ENCODE data around the gene AKR1C2. TPM values are rescaled to one million over a fixed set of nuclear protein-coding genes. Genes with fewer than 3 reads are reported as not detected.
"Not testable (repeated sequence)": the region's sequence is repeated elsewhere in the genome, so short reads cannot be mapped to it uniquely, and the experiment has no call there.

Gene AKR1C2
- polyA plus RNA-seq, 1 donor, result 10.2 TPM

DNA sequence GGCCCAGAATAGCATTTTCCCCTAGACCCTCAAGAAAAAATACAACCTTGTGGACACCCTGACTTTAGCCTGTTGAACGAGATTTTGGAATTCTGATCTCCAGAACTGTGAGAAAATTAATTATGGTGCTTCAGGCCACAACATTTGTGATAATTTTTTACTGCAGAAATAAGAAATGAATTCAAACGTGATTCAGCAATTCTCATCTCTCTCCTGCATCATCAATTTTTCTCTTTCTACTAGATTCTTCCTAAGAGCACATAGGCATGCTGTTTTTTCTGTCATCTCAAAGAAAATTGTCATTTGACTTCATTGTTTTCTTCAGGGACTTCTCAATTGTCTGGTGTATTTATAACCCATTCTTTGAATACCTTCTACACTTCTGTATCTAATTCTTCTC lies 8.9 kb upstream of the AKR1C2 start:
- no peaks in the 10 kb centered on the region for H3K9me3 ChIP-seq (ENCODE audit: control insufficient read depth, low read depth, low read length)
- H3K4me1 ChIP-seq (ENCODE audit: control insufficient read depth, insufficient read depth, low read length), result no peaks in the 10 kb centered on the region
- no peak overlapping the region for H3K27ac ChIP-seq (ENCODE audit: low read length)
- WGBS (ENCODE audit: insufficient coverage, low lambda C conversion rate), result 85% methylated on average over 1 of the region's 2 CpGs
- H3K36me3 ChIP-seq (ENCODE audit: control insufficient read depth, insufficient read depth, low read length), result no peaks in the 10 kb centered on the region
- H3K4me3 ChIP-seq (ENCODE audit: low read length), result no peak overlapping the region
- no peaks in the 10 kb centered on the region for H3K27me3 ChIP-seq (ENCODE audit: control insufficient read depth, insufficient read depth, low read length)
- no peak for DNase-seq

DNA sequence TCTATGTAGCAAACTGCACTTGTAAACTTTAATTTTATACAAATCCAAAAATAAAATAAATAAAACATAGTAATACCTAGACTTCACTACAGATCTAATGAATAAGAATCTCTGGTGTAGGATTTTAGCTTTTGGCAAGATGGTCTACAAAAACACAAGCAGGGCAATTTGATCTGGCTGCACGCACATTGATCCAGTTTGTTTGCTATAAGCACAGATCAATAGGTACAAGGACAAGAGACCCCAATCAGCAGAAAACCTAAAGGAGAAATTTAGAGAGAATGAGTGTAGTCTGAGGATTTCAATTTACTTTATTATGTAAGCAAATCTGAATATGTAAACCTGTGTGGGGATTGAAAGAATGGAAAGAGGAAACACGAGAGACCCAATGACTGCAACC lies 7.7 kb upstream of the AKR1C2 start:
- not testable (repeated sequence) for H3K27me3 ChIP-seq (ENCODE audit: control insufficient read depth, insufficient read depth, low read length); H3K27ac ChIP-seq (ENCODE audit: low read length); DNase-seq; H3K4me3 ChIP-seq (ENCODE audit: low read length); H3K36me3 ChIP-seq (ENCODE audit: control insufficient read depth, insufficient read depth, low read length); H3K4me1 ChIP-seq (ENCODE audit: control insufficient read depth, insufficient read depth, low read length); H3K9me3 ChIP-seq (ENCODE audit: control insufficient read depth, low read depth, low read length)
- 100% methylated on average over 1 of the region's 2 CpGs for WGBS (ENCODE audit: insufficient coverage, low lambda C conversion rate)

DNA sequence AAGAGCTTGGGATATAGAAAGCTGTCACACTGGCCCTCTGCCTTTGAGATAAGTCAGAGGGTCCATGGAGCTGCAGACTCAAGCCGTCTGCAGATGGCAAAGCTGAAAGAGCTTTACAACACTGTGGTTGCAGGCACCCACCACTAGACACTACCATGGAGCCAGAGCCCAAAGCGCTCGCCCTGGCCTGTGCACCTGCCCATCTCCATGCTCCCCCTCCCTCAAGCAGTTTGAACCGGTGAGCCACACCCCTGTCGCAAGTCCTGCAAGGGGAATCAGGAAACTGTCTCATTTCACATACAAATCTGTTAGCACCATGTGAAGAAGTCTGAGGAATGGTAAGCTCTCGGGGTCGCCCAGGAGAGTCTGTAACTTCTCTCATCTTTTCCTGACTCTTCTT lies 6.4 kb upstream of the AKR1C2 start:
- H3K27me3 ChIP-seq (ENCODE audit: control insufficient read depth, insufficient read depth, low read length); H3K27ac ChIP-seq (ENCODE audit: low read length); H3K4me3 ChIP-seq (ENCODE audit: low read length); H3K4me1 ChIP-seq (ENCODE audit: control insufficient read depth, insufficient read depth, low read length); H3K36me3 ChIP-seq (ENCODE audit: control insufficient read depth, insufficient read depth, low read length); H3K9me3 ChIP-seq (ENCODE audit: control insufficient read depth, low read depth, low read length); DNase-seq: not testable (repeated sequence)
- WGBS (ENCODE audit: insufficient coverage, low lambda C conversion rate), result no CpG with 5 or more reads among the region's 7 CpGs

DNA sequence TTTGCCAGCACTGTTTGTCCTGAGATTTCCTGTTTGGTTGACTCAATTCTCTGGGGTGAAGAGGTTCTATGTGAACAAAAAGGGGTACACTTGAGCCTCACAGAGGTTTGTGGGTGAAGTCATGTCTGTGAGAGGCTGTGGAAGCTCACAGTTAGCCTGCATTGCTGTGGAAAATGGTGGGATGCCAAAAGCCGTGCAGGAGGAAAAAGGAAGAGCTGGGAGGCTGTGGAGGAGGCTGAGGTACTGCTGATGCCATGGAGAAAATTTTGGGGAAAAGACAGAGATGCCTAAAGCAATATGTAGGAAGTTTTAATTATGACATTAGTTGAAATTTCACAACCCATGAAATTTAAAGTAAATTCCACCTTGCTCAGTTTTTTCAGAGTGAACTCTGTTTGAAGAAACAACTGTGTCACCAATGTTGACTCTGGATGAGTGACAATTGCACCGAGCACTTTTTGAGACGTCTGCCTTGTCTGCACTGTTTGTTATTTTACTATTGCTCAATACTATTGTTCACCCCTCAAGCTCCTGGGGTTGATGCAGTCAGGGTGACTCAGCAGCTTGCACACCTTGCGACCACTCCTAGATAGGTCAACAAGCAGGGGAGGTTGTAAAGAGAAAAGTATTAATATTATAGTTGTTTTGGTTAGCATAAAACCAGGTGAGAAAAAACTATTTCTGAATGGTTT lies 5.3 kb upstream of the AKR1C2 start:
- H3K36me3 ChIP-seq (ENCODE audit: control insufficient read depth, insufficient read depth, low read length); DNase-seq; H3K27ac ChIP-seq (ENCODE audit: low read length); H3K9me3 ChIP-seq (ENCODE audit: control insufficient read depth, low read depth, low read length); H3K4me1 ChIP-seq (ENCODE audit: control insufficient read depth, insufficient read depth, low read length); H3K27me3 ChIP-seq (ENCODE audit: control insufficient read depth, insufficient read depth, low read length); H3K4me3 ChIP-seq (ENCODE audit: low read length): not testable (repeated sequence)
- no CpG with 5 or more reads among the region's 4 CpGs for WGBS (ENCODE audit: insufficient coverage, low lambda C conversion rate)

DNA sequence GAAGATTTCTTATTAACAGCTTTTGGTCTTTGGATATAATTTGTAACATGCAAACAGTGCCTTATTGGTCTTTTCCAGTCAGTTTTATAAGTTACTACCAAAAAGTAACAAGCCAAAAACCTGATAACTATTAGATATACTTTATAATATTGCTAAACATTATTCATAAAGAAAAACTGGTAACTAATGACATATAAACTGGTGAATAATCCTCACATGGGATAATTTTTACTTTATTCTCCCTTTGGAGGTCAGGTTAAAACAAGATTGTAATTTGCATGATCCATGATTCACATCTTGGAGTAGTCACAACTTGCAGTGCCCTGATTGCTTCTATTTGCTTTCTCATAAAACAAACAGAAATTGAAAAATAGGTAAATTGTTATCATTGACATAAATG lies 844 bp upstream of the AKR1C2 start:
- H3K4me1 ChIP-seq (ENCODE audit: control insufficient read depth, insufficient read depth, low read length); H3K27me3 ChIP-seq (ENCODE audit: control insufficient read depth, insufficient read depth, low read length); H3K4me3 ChIP-seq (ENCODE audit: low read length); DNase-seq; H3K36me3 ChIP-seq (ENCODE audit: control insufficient read depth, insufficient read depth, low read length); H3K27ac ChIP-seq (ENCODE audit: low read length); H3K9me3 ChIP-seq (ENCODE audit: control insufficient read depth, low read depth, low read length): not testable (repeated sequence)

DNA sequence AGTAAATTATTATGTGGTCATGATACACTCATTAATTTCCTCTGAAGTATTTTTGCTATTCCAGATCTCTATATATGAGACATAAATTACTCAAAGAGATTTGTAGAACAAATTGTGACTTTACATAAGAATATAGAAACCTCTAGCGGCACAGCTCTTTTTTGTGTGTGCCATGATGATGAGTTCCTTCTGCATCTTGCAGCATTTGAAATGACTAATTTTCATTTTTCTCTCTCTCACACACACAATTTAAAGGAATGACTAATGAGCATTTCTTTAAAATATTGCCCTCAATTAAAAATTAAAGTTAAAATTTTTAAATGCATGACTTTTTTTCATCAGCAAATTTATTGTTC lies 351 bp upstream of the AKR1C2 start:
- not testable (repeated sequence) for H3K27me3 ChIP-seq (ENCODE audit: control insufficient read depth, insufficient read depth, low read length); H3K4me1 ChIP-seq (ENCODE audit: control insufficient read depth, insufficient read depth, low read length); H3K27ac ChIP-seq (ENCODE audit: low read length); H3K36me3 ChIP-seq (ENCODE audit: control insufficient read depth, insufficient read depth, low read length); DNase-seq; H3K9me3 ChIP-seq (ENCODE audit: control insufficient read depth, low read depth, low read length); H3K4me3 ChIP-seq (ENCODE audit: low read length)
- no CpG with 5 or more reads among the region's 1 CpG for WGBS (ENCODE audit: insufficient coverage, low lambda C conversion rate)

DNA sequence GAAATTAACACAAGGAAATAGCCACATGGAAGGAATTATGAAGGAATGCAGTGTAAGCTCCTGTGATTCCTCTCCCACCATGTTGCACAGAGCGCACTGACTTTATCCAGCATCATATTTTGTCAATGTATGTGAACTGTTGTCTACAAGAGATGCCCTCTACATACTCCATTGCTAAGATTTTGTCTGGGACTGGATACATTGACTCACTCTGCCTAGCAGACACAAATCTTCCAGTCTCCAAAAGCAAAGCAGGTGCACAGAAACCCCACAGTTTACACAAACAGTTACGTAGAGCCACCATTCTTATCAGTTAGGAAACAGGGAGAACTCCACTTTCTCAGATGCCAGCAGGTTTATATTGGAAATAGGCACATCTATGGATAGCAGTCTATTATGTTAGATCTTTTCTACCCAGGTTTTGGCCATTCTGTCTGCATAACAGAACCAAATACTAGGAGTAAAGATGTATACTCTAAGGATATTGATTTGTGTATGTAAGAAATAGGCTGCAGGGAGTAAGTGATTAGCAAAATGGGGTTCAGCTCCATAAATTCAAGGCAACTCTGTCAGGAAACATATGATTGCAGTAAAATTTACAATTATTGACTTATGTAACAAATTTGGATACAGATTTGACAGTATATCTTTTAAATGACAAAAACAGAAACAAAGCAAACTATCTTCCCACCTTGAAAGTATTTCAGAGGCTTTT lies 1.5 kb downstream of the AKR1C2 start:
- Histone ChIP-seq H3K4me3 (ENCODE audit: low read length) (no peak overlapping the region), H3K9me3 (ENCODE audit: control insufficient read depth, low read depth, low read length) (no peaks in the 10 kb centered on the region), H3K27me3 (ENCODE audit: control insufficient read depth, insufficient read depth, low read length) (no peaks in the 10 kb centered on the region), H3K27ac (ENCODE audit: low read length) (no peak overlapping the region), H3K36me3 (ENCODE audit: control insufficient read depth, insufficient read depth, low read length) (no peaks in the 10 kb centered on the region), H3K4me1 (ENCODE audit: control insufficient read depth, insufficient read depth, low read length) (no peaks in the 10 kb centered on the region)
- WGBS (ENCODE audit: insufficient coverage, low lambda C conversion rate), result 100% methylated on average over 1 of the region's 2 CpGs
- DNase-seq, result no peak

DNA sequence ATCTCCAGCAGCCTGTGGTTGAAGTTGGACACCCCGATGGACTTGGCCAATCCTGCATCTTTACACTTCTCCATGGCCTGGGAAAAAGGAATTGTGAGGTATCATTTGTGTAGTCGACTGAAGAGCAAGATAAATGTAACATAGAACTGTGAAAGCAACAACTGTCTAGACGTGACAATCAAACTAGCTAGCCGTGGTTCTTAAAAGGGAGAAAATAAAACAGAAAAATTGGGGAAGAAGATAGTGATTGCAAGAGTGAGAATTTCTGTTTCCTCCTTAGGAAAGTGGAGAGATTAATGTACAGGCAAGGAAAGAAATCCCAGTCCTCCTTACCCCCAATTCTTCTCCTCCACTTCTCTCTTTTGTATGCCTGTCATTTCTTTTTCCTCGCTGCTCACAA lies 5.0 kb downstream of the AKR1C2 start:
- H3K9me3 ChIP-seq (ENCODE audit: control insufficient read depth, low read depth, low read length), result no peaks in the 10 kb centered on the region
- DNase-seq, result no peak
- no peak overlapping the region for H3K4me3 ChIP-seq (ENCODE audit: low read length)
- no peaks in the 10 kb centered on the region for H3K36me3 ChIP-seq (ENCODE audit: control insufficient read depth, insufficient read depth, low read length)
- H3K4me1 ChIP-seq (ENCODE audit: control insufficient read depth, insufficient read depth, low read length), result no peaks in the 10 kb centered on the region
- WGBS (ENCODE audit: insufficient coverage, low lambda C conversion rate), result 92% methylated on average over 2 of the region's 5 CpGs
- H3K27ac ChIP-seq (ENCODE audit: low read length), result no peak overlapping the region
- no peaks in the 10 kb centered on the region for H3K27me3 ChIP-seq (ENCODE audit: control insufficient read depth, insufficient read depth, low read length)

DNA sequence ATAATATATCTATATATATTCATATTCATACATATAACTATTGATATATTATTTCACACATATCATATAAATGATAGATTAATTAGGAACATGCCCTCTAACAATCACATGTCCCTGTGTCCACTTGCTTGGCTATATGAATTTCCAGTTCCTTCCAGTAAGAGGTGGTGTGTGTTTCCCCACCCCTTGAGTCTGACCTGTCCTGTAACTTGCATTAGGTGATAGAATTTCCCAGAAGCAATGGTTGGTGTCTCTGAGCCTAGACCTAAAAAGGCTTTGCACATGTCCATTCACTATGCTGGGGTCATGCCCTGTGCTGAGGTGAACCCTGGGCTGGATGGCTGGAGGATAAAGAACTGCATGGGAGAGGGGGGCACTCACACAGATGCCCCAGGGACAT lies 9.4 kb downstream of the AKR1C2 start:
- H3K9me3 ChIP-seq (ENCODE audit: control insufficient read depth, low read depth, low read length); DNase-seq; H3K27me3 ChIP-seq (ENCODE audit: control insufficient read depth, insufficient read depth, low read length); H3K4me3 ChIP-seq (ENCODE audit: low read length); H3K36me3 ChIP-seq (ENCODE audit: control insufficient read depth, insufficient read depth, low read length); H3K4me1 ChIP-seq (ENCODE audit: control insufficient read depth, insufficient read depth, low read length); H3K27ac ChIP-seq (ENCODE audit: low read length): not testable (repeated sequence)

DNA sequence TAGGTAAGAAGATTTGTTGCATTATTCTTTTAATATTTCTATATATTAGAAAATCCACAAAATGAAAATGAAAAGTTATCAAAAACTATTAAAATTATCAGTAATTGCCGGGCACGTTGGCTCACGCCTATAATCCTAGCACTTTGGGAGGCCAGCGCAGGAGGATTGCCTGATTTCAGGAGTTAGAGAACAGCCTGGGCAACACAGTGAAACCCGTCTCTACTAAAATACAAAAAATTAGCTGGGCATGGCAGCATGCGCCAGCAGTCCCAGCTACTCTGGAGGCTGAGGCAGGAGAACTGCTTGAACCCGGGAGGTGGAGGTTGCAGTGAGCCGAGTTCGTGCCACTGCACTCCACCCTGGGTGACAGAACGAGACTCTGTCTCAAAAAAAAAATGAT lies 11.1 kb downstream of the AKR1C2 start:
- H3K27me3 ChIP-seq (ENCODE audit: control insufficient read depth, insufficient read depth, low read length); H3K4me3 ChIP-seq (ENCODE audit: low read length); DNase-seq; H3K36me3 ChIP-seq (ENCODE audit: control insufficient read depth, insufficient read depth, low read length); H3K9me3 ChIP-seq (ENCODE audit: control insufficient read depth, low read depth, low read length); H3K27ac ChIP-seq (ENCODE audit: low read length); H3K4me1 ChIP-seq (ENCODE audit: control insufficient read depth, insufficient read depth, low read length): not testable (repeated sequence)
- WGBS (ENCODE audit: insufficient coverage, low lambda C conversion rate), result no CpG with 5 or more reads among the region's 10 CpGs

DNA sequence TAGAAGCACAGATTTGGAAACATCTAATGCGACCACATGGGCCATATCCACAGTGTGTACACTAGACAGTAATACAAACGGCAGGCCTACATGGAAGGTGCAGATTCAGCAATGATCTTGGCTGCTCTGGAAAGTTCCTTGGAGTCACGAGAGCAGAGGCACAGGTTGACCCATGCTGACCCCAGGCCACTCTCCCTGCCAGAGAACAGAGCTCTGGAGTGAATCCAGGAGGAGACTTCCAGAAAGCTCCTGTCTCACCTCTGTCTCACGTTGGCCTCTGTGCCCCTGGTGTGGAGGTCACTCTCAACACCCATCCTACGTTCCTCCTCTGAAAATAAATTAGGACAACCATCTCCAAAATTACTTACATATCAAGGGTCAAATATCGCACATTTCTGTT lies 12.2 kb downstream of the AKR1C2 start:
- not testable (repeated sequence) for H3K4me1 ChIP-seq (ENCODE audit: control insufficient read depth, insufficient read depth, low read length); H3K27ac ChIP-seq (ENCODE audit: low read length); H3K36me3 ChIP-seq (ENCODE audit: control insufficient read depth, insufficient read depth, low read length); H3K27me3 ChIP-seq (ENCODE audit: control insufficient read depth, insufficient read depth, low read length); DNase-seq; H3K4me3 ChIP-seq (ENCODE audit: low read length); H3K9me3 ChIP-seq (ENCODE audit: control insufficient read depth, low read depth, low read length)
- WGBS (ENCODE audit: insufficient coverage, low lambda C conversion rate), result no CpG with 5 or more reads among the region's 6 CpGs
